Cortex of kidney (tissue), 1 donor: ENCODE measurements around the gene BSND.
"Not testable (repeated sequence)": the region's sequence is repeated elsewhere in the genome, so short reads cannot be mapped to it uniquely, and the experiment has no call there.

Experiments used
- DNase-seq: peaks from one replicate; lab custom pipeline; 2025; lab: John Stamatoyannopoulos, UW

BSND gene

DNA sequence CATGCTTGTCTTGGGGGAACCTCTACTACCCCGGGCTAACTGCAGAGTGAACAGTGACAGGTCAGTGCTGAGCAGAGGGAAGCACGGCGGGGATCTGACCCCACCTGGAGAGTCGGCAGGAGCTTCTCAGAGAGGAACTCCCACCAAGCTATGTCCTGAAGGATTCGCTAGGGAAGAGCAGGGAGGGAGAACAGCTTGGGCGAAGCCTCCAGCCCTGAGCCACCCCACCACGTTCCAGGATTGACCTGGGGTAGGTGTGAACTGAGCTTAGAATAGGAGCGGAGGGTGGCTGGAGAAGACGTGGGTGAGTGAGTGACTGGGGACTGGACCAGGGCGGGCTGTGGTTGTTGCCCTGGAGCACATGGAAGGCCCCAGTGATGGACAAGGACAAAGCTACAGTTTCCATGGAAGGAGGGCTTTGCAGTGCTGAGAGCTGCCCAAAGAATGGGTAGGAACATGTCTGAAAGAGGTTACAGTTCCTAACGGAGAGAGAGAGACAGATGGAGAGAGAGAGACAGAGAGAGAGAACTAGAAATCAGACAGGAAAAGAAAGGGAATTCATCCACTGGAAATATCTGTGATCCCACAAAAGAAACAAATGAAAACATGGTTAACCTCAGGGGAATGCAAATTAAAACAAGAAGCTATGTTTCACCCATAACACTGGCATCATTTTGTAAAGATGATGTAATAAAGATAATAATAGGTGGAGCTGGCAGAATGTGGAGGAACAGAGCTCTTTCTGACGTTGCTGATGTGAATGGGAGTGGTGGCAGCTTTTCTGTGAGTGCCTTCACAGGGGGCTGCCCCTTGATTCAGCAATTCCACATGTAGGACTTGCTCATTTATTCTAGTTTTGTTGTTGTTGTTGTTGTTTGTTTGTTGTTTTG is 17.2 kb downstream of the BSND start:
- DNase-seq: no peak

DNA sequence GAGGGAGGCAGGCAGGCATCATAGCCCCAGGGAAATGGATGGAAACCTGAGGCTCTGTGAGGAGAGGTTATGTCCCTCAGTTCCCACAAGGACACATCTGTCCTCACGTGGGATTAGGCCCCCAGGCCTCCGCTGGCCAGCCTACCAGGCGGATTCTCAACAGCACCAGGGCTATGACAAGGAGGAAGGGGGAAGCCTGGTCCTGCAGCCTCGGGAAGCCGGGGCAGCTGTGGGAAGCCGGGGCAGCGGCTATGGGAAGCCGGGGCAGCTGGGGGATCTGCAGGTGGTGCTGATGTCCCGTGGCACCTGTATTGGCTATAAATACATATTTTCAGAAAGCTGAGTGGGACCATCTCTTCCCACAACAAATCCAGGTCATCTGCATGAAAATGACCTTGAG is 19.7 kb downstream of the BSND start:
- no peak for DNase-seq

DNA sequence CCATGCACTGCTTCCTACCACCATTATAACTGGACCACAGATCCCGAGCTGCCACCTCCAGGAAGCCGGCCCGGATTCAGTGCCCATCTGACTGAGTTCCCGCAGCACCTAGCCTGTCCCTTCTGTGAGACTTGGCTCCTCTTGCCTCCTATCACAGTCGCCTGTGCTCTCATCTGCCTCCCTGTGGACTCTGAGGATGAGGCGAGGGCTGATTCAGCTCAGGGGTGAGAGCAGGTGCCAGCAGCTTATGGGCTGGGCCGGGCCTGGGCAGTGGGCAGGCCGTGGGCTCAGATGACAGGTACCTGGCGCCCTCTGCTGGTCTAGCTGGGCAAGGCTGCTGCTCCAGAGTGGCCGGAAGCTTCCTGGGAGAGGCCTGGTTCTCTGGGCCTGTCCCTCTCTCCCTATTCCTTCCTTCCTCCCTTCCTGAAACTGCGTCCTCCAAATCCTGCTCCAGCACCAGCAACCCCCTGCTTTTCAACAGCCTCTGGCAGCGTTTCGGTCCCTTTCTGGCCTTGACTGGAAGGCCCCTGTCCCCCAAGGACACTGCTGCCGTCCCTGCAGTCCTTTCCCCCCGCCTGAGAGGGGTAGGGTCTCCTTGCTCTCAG is 23.3 kb downstream of the BSND start:
- DNase-seq: no peak

DNA sequence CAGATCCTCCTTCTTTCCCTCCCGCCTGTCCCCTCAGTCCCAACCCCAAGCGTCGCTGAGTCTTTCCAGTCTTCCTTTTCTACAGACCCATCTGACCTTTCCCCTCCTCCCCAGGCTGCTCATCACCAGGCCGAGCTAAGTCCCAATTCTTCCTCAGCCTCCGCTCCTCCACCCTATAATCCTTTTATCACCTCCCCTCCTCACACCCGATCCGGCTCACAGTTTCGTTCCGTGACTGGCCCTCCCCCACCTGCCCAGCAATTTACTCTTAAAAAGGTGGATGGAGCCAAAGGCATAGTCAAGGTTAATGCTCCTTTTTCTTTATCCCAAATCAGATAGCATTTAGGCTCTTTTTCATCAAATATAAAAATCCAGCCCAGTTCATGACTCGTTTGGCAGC is 25.4 kb downstream of the BSND start:
- not testable (repeated sequence) for DNase-seq

DNA sequence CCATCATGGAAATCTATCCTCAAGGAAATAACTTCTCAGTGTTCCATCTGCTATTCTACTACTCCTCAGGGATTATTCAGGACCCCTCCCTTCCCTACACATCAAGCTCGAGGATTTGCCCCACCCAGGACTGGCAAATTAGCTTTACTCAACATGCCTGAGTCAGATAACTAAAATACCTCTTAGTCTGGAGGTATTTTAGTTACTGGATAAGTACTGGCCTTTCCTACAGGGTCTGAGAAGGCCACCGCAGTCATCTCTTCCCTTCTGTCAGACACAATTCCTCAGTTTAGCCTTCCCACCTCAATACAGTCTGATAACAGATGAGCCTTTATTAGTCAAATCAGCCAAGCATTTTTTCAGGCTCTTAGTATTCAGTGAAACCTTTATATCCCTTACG is 27.9 kb downstream of the BSND start:
- DNase-seq: not testable (repeated sequence)

DNA sequence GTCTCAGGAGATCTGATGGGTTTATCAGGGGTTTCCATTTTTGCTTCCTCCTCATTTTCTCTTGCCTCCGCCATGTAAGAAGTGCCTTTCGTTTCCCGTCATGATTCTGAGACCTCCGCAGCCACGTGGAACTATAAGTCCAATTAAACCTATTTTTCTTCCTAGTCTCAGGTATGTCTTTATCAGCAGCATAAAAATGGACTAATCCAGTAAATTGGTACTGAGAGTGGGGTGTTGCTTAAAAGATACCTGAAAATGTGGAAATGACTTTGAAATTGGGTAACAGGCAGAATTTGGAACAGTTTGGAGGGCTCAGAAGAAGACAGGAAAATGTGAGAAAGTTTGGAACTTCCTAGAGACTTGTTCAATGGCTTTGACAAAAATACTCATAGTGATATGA is 32.4 kb downstream of the BSND start:
- not testable (repeated sequence) for DNase-seq

DNA sequence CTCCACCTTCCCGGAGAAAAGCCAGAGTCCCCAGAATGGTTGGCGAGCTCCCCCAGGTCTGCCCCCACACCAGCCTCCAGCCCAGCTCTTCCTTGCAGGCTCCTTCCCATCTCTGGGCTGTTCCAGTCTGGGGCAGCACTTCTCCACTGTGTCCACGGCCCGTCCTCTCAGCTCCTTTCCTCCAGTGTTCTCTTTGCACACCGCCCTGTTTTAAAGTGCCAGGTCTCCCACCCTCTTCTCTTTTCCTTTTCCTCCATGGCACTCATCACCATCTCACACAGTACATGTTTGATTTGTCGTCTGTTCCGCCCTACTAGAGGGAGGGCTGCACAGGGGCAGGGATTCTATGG is 34.5 kb downstream of the BSND start:
- DNase-seq: no peak

DNA sequence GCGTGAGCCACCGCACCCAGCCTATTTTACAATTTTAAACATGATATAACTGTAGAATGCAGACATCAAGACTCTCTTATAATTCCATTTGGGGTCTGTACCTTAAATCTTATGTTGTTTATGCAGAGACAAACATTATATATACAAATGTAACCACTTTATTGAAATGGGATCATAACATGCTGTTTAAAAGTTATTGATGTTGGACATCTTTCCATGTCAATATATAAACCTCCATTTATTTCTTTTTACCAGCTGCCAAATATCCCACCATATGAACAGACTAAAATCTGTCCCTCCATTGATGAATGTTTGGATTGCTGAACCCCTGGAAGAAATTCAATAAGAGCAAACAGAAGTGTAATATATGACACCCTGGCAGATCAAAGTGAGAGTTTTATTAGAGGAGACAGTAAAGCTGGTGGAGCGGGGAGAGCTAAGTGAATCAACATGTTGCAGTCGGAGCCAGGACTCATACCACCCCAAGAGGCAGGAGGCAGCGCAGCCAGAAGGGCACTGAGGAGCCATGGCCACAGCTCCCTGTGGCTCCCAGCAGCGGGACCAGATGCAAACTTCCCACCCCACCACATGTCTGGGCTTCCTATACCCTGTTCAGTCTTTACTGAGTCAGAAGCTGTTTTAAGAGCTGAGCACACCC is 35.9 kb downstream of the BSND start:
- DNase-seq: no peak

DNA sequence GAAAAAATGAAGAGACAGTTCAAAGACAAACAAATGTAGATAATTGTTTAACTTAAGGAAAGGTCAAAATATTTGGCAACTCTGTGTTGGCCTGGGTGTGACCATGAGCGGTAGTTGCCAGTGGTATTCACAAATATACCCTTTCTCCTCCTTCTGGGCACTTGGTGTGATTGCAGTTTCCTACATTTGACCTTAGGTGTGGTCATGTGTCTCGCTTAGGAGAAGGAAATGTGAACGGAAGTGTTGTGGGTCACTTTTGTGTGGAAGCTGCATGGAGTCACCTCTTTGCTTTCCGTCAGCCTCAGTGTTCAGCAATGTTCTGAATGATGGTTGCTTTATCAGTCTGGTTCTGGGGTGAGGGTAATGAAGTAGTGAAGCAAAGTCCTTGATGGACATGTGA is 37.2 kb downstream of the BSND start:
- DNase-seq: no peak

DNA sequence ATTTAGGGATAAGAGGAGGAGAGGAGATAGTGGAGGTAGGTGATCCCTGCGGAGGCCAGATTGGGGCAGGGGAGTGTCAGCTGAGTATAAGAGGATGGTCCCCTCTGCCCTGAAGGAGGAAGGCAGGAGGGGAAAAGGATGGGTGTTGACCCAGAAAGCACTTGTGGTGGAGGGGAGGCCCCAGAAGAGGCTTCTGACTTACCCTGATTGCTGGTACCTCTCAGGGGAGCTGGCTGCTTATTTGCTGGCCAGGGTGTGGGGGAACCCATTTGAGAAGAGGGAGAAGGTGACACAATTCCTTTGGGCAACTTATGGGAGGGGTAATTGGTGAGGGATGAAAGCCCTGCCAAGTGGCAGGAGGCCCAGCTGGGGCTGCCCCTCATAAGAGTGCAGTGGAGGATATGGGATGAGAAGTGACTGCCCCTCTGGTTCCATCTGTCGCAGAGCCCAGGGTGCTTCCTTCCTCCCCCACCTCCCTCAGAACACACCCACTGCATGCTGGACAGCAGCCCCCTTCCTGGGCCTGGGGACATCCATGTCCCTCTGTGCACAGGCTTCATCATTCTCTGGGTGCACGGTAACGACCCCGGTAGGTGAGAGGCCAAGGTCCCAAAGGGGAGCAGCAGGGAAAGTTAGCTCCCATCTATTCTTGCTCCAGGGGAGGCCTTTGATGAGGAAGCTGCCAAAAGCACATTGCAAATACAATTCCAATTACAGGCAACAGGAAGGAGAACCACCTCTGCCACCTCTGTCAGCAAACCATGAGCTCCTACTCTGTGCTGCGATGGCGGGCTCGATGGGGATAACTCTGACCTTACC is 39.2 kb downstream of the BSND start:
- DNase-seq: no peak

DNA sequence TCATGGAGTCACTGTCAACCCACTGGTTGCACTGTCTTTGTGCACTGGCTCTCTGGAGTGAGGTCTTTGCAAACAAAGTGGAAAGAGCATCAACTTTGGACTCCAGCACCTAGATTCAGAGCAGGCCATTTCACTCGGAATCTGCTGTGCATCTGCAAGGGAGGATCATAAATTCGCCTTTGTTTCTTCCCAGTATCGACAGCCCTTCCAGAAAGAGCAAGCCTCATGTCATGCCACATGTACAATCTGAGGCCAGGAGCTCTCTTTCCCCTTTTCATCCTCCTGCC is 39.8 kb downstream of the BSND start:
- no peak for DNase-seq

DNA sequence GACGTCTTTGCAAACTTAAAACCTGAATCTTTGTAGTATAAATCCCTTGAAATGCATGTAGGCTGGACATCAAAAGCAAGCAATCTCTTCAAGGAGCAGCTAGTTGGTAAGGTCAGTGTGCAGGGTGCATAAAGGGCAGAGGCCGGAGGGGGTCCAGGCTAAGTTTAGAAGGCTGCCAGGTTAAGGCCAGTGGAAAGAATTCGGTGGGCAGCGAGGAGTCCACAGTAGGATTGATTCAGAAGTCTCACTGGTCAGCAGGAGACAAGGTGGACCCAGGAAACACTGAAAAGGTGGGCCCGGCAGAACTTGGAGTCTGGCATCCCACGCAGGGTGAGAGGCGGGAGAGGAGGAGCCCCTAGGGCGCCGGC is 40.2 kb downstream of the BSND start:
- DNase-seq: no peak

DNA sequence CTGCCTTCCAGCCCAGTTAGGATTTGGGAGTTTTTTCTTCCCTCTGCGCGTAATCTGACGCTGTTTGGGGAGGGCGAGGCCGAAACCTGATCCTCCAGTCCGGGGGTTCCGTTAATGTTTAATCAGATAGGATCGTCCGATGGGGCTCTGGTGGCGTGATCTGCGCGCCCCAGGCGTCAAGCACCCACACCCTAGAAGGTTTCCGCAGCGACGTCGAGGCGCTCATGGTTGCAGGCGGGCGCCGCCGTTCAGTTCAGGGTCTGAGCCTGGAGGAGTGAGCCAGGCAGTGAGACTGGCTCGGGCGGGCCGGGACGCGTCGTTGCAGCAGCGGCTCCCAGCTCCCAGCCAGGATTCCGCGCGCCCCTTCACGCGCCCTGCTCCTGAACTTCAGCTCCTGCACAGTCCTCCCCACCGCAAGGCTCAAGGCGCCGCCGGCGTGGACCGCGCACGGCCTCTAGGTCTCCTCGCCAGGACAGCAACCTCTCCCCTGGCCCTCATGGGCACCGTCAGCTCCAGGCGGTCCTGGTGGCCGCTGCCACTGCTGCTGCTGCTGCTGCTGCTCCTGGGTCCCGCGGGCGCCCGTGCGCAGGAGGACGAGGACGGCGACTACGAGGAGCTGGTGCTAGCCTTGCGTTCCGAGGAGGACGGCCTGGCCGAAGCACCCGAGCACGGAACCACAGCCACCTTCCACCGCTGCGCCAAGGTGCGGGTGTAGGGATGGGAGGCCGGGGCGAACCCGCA is 40.8 kb downstream of the BSND start, which contains the start of gene PCSK9:
TSS of gene PCSK9 (plus strand) at position 207 of the 741 bp plus-strand sequence. CDS start at position 497, 290 bp downstream.
- no peak for DNase-seq

DNA sequence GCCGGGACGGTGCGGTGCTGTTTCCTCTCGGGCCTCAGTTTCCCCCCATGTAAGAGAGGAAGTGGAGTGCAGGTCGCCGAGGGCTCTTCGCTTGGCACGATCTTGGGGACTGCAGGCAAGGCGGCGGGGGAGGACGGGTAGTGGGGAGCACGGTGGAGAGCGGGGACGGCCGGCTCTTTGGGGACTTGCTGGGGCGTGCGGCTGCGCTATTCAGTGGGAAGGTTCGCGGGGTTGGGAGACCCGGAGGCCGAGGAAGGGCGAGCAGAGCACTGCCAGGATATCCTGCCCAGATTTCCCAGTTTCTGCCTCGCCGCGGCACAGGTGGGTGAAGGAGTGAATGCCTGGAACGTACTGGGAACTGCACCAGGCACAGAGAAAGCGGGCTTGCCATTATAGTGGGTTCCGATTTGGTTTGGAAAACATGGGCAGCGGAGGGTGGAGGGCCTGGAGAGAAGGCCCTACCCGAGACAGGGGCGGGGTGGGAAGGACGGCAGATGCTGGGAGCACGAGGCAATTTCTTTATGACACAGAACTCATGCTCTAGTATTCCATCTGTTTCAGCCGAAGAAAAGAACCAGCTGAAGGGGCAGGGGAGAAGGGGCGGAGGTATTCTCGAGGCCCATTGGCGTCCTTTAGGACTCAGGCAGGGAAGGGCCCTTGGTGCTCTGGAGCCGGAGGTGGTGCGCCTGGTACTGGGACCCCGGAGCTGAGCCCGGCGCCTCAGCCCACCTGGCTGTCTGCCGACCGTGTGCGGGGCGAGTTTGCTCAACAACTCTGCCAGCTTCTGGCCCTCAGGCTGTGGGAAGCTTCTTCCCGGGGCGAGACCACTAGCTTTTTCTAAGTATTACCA is 41.6 kb downstream of the BSND start:
- DNase-seq: no peak

DNA sequence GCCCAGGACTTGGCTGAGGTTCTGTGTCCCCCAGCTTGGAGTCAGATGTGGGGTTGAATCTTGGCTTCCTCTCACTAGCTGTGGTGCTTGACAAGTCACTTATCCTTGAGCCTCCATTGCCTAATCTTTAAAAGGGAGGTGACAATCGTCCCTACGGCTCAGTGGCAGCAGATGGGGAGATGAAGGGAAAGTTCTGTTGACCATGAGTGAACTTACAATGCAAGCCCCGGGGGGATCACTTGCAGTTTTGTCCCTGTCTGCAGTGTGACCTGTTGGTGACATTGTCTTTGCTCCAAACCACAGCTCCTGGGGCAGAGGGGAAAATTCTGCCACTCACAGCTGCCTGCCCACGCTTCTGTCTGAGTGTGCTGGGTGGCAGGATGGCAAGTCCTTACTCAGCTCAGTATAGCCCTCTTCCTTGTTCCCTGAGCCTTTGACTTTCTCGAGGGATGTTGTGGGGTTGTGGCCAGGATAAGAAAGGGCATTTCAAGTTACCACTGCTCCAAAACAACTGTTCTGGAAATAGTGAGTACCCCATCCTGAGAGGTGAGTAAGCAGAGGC is 42.3 kb downstream of the BSND start:
- DNase-seq: no peak

DNA sequence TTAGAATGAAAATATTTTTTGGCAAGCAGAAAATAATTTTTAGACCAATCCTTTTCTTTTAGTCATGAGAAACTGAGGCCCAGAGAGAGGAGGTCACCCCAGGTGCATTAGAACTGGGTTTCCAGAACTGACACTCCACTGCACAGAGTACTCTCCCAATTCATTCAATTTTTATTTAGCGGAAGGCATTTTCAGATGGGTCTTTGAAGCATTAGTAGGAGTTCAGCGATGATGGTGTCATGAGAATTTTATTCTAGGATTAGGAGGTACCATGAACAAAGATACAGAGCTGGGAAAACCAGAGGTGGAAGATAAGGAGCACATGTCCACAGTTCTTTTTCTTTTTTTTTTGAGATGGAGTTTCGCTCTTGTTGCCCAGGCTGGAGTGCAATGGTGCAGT is 42.9 kb downstream of the BSND start:
- no peak for DNase-seq

DNA sequence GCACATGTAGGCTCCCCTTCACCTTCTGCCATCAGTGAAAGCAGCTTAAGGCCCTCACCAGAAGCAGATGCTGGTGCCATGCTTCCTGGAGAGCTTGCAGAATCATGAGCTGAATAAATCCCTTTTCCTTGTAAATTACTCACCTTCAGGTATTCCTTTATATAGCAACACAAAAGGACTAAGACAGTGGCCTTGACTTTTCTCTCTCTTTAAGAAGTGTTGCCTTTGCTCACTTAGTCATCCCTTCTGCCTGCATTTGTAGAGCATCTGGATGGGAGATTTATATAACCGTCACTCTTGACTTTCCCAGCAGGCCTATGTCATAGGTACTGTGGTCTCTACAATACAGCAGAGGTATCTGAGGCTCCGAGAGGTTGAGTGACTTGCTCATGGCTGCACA is 44.3 kb downstream of the BSND start:
- DNase-seq: no peak

DNA sequence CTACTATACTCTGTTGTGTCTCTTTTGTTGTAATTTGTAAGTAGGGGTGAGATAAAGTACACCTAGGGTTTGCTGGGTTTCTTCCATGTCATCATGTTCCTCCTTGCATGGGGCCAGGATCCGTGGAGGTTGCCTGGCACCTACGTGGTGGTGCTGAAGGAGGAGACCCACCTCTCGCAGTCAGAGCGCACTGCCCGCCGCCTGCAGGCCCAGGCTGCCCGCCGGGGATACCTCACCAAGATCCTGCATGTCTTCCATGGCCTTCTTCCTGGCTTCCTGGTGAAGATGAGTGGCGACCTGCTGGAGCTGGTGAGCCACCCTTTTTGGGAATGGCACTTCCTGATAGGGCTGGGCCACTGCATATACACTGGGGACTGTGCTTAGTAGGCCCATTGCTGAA is 45.0 kb downstream of the BSND start:
- no peak for DNase-seq

DNA sequence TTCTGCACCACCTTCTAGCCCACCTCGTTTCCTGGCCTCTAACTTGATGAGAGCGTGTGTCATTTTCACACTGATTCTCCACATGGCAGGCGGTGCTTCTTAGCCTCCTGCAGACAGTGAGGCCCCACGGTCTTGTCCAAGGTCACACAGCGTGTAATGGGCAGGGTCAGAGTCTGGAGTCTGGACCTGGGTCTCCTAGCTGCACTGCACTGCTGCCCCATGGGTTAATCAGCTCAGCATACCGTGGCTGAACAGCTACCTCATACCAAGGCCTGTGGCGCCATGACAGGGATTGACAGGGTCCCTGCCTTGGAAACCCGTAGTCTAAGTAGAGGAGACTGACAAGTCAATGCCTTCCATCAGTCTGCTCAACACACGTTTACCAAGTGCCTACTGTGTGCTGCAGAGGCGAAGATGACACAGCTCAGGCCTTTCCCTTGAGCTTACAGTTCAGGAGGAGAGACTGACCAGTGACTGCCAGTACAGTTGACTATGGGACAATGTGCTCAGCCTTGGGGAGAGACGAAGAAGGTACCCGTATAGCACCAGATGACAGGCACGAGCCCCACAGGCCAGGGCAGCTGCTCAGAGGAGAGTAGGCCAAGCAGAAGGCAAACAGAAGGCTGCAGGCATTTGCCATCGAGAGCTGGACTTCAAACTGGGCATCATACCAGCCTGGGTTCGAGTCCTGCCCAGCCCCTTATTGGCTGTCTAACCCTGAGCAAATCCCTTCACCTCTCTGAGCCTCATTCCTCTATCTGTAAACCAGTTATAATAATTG is 46.1 kb downstream of the BSND start:
- no peak for DNase-seq

DNA sequence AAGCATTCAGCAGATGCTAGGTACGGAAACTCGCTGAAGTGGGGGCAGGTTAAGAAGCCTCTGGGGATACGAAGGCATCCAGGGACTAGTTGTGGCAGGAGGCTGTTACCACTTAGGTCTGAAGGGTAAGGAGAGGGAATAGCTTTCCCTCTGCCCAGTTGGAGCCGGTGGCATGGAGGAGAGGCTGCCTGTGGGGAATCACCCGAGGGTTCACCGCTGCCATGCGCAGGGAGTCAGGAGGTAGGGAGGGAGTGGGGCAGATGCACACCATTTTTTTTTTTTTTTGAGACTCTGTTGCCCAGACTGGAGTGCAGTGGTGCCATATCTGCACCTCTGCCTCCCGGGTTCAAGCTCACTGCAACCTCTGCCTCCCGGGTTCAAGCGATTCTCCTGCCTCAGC is 46.7 kb downstream of the BSND start:
- DNase-seq: no peak
